ENCODE data around the gene NOL4L. TPM values are rescaled to one million over a fixed set of nuclear protein-coding genes. Genes with fewer than 3 reads are reported as not detected.
A peak's percentile ranks its signal among the peaks of the same experiment; 100 is the strongest.
"Not testable (repeated sequence)": the region's sequence is repeated elsewhere in the genome, so short reads cannot be mapped to it uniquely, and the experiment has no call there.

Gene NOL4L
- total RNA-seq, 1 donor from 2014 or later: 37.7 TPM

GRCh38 chr20:32470025-32470861 lies 114.9 kb downstream of the NOL4L start:
- Mint-ChIP-seq H3K4me3 (ENCODE audit: unreplicated experiment) (peak overlapping the region; percentile 53), H3K4me1 (ENCODE audit: low read depth) (peaks cover 68% of the 10 kb centered on the region), H3K27ac (ENCODE audit: unreplicated experiment) (peak overlapping the region; percentile 90), H3K27me3 (ENCODE audit: low read depth) (no peaks in the 10 kb centered on the region), H3K9me3 (ENCODE audit: low read depth) (no peaks in the 10 kb centered on the region), H3K36me3 (ENCODE audit: low read depth) (peaks cover 4% of the 10 kb centered on the region)
- TF ChIP-seq, protein P1, sequence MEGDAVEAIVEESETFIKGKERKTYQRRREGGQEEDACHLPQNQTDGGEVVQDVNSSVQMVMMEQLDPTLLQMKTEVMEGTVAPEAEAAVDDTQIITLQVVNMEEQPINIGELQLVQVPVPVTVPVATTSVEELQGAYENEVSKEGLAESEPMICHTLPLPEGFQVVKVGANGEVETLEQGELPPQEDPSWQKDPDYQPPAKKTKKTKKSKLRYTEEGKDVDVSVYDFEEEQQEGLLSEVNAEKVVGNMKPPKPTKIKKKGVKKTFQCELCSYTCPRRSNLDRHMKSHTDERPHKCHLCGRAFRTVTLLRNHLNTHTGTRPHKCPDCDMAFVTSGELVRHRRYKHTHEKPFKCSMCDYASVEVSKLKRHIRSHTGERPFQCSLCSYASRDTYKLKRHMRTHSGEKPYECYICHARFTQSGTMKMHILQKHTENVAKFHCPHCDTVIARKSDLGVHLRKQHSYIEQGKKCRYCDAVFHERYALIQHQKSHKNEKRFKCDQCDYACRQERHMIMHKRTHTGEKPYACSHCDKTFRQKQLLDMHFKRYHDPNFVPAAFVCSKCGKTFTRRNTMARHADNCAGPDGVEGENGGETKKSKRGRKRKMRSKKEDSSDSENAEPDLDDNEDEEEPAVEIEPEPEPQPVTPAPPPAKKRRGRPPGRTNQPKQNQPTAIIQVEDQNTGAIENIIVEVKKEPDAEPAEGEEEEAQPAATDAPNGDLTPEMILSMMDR (IDR thresholded peaks at IDR 0.05): peak; percentile 82
- peak; percentile 94 for DNase-seq (ENCODE audit: low spot score)

DNA sequence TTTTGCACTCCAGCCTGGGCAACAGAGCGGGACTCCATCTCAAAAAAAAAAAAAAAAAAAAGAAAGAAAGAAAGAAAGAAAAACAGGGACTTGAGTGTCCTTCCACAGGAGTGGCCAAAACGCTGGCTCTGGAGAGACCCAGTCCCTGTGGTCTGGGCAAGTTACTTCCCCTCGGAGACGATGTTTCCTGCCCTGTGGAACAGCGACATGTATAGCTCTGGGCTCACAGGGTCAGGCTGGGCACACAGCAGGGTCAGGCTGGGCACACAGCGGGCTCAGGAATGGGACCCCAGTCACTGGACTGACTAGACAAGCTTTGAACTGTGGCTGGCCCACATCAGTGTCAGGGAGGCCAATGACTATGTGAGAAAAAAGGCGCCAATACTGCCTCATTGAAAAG lies 116.3 kb downstream of the NOL4L start:
- Mint-ChIP-seq H3K9me3 (ENCODE audit: low read depth) (no peaks in the 10 kb centered on the region), H3K36me3 (ENCODE audit: low read depth) (peaks cover 4% of the 10 kb centered on the region), H3K27me3 (ENCODE audit: low read depth) (no peaks in the 10 kb centered on the region), H3K4me3 (ENCODE audit: unreplicated experiment) (no peak overlapping the region), H3K4me1 (ENCODE audit: low read depth) (peaks cover 64% of the 10 kb centered on the region), H3K27ac (ENCODE audit: unreplicated experiment) (peak overlapping the region; percentile 90)
- TF ChIP-seq, protein P1 (IDR thresholded peaks at IDR 0.05): no peak
- DNase-seq (ENCODE audit: low spot score): peak; percentile 64

DNA sequence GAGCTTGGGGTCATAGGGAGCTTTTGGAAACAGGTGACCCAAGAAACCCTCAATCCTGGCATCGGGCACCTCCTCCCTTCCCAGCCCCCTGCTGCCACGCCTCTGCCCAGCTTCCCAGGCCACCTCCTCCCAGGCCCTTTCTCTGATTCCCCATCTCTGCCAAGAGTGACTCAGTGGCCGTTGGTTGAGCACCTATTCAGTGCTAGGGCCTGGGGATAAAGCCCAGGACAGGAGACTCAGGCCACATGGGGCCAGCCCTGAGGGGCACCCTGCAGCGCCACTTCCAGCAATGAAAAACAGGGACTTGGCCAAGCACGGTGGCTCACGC lies 116.9 kb downstream of the NOL4L start:
- Mint-ChIP-seq H3K27me3 (ENCODE audit: low read depth) (no peaks in the 10 kb centered on the region), H3K4me3 (ENCODE audit: unreplicated experiment) (no peak overlapping the region), H3K27ac (ENCODE audit: unreplicated experiment) (peak overlapping the region; percentile 22), H3K4me1 (ENCODE audit: low read depth) (peaks cover 64% of the 10 kb centered on the region), H3K36me3 (ENCODE audit: low read depth) (peaks cover 4% of the 10 kb centered on the region), H3K9me3 (ENCODE audit: low read depth) (no peaks in the 10 kb centered on the region)
- TF ChIP-seq, protein P1 (IDR thresholded peaks at IDR 0.05): no peak
- DNase-seq (ENCODE audit: low spot score): no peak

GRCh38 chr20:32467506-32468312 lies 117.4 kb downstream of the NOL4L start:
- Mint-ChIP-seq H3K4me3 (ENCODE audit: unreplicated experiment) (no peak overlapping the region), H3K36me3 (ENCODE audit: low read depth) (peaks cover 4% of the 10 kb centered on the region), H3K9me3 (ENCODE audit: low read depth) (no peaks in the 10 kb centered on the region), H3K27ac (ENCODE audit: unreplicated experiment) (peak overlapping the region; percentile 70), H3K27me3 (ENCODE audit: low read depth) (no peaks in the 10 kb centered on the region), H3K4me1 (ENCODE audit: low read depth) (peaks cover 61% of the 10 kb centered on the region)
- peak; percentile 90 for DNase-seq (ENCODE audit: low spot score)
- TF ChIP-seq, protein P1 (IDR thresholded peaks at IDR 0.05): no peak

DNA sequence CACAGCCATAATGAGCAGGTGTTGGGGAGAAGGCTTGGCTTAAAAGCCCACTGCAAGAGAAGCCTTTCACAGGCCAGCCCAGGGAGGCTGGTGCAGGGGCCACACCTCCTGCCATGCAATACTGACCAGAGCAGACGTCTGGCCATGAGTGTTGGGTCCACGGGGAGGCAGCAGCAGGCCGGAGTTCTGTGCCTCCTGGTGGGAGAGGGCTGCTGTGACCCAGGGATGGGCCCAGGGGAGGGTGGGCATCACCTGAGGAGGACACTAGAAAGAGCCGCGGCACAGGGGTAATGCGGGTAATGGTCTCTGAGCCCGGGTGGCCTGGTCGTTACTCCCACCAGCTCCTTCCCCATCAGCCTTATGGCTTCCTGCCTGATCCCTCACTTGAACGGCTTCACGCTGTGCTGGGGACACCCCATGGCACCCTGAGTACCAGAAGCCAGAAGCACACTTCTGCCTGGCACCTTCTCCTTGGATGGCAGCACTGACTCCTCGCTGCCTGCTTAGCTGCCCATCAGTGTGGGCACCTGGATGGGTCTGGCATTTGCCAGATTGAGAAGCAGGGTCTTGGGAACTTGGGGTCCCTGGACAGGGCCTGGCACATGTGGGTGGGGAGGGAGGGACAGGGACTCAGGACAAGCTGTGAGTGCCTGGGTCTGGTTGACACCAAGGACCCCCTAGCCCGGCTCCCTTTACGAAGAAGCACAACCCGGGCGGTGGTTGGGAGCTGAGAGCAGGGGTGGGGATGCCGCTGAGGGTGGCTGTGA lies 118.2 kb downstream of the NOL4L start:
- Mint-ChIP-seq H3K9me3 (ENCODE audit: low read depth) (no peaks in the 10 kb centered on the region), H3K4me3 (ENCODE audit: unreplicated experiment) (no peak overlapping the region), H3K27ac (ENCODE audit: unreplicated experiment) (peak overlapping the region; percentile 91), H3K4me1 (ENCODE audit: low read depth) (peaks cover 60% of the 10 kb centered on the region), H3K36me3 (ENCODE audit: low read depth) (peaks cover 6% of the 10 kb centered on the region), H3K27me3 (ENCODE audit: low read depth) (no peaks in the 10 kb centered on the region)
- TF ChIP-seq, protein P1 (IDR thresholded peaks at IDR 0.05): peak; percentile 30
- DNase-seq (ENCODE audit: low spot score): peak; percentile 86

DNA sequence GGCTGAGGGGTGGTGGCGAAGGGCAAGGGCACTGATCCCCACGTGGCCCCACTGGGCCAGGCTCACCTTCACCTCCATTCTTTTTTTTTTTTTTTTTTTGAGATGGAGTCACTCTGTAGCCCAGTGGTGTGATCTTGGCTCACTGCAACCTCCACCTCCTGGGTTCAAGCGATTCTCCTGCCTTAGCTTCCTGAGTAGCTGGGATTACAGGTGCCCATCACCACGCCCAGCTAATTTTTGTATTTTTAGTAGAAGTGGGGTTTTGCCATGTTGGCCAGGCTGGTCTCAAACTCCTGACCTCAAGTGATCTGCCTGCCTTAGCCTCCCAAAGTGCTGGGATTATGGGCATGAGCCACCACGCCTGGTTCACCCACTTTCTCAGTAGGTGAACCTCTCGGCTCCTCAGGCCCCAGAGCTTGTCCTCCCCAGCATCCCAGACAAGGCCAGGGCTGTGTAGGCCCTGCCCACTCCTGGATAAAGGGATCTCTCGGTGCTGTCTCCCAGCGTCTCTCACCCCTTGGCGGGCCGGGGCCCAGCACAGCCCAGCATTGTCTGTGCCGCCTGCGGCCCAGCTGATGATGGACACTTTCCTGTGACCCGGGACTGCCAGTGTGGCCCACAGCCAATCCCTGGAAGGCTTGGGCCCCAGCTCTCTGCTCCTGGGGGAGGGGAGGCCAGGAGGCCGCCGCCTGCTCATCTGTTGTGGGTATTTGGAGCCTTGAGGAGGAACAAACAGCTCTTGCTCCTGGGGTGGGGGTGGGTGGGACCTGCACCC lies 119.0 kb downstream of the NOL4L start:
- H3K4me1 Mint-ChIP-seq (ENCODE audit: low read depth): peaks cover 53% of the 10 kb centered on the region
- peak; percentile 28 for DNase-seq (ENCODE audit: low spot score)
- H3K27me3 Mint-ChIP-seq (ENCODE audit: low read depth); H3K4me3 Mint-ChIP-seq (ENCODE audit: unreplicated experiment); H3K9me3 Mint-ChIP-seq (ENCODE audit: low read depth); H3K36me3 Mint-ChIP-seq (ENCODE audit: low read depth): not testable (repeated sequence)
- H3K27ac Mint-ChIP-seq (ENCODE audit: unreplicated experiment): peak overlapping the region; percentile 91

Data from chondrocyte (in vitro differentiated cells).